ENCODE results near the gene KRTAP13-4. TPM values are rescaled to one million over a fixed set of nuclear protein-coding genes. Genes with fewer than 3 reads are reported as not detected.

KRTAP13-4 gene
- total and polyA plus RNA-seq, 10 donors, result not detected

GRCh38 chr21:30434033-30434631 lies 4.1 kb downstream of the KRTAP13-4 start:
- WGBS, 5 donors, result 35 to 49% (median 39%) methylated on average over 10 of the region's 10 CpGs
- no peaks in the 10 kb centered on the region for H3K36me3 ChIP-seq
- no peak overlapping the region for H3K4me3 ChIP-seq
- H3K9me3 ChIP-seq, result no peaks in the 10 kb centered on the region
- H3K4me1 ChIP-seq, result no peaks in the 10 kb centered on the region
- no peaks in the 10 kb centered on the region for H3K27me3 ChIP-seq (replicated peaks in 1 of 7)
- DNase-seq, result no peak
- no peak overlapping the region for H3K27ac ChIP-seq
- TF ChIP-seq CTCF (IDR thresholded peaks at IDR 0.05 in 8 of 11, conservative IDR thresholded peaks at IDR 0.05 in 3 of 11) (peak in 5 of 11 experiments; percentile 35 to 56 (median 46)), POLR2AphosphoS5 (IDR thresholded peaks at IDR 0.05) (no peak), POLR2A (IDR thresholded peaks at IDR 0.05) (no peak)
- intact Hi-C loops (cut with DNase I; ENCODE audit: low total_unique reads), result no loop called here

- DNase-seq, result no peak
- no peaks in the 10 kb centered on the region for H3K4me1 ChIP-seq
- no peaks in the 10 kb centered on the region for H3K9me3 ChIP-seq
- no peak overlapping the region for H3K4me3 ChIP-seq
- 79 to 86% (median 79%) methylated on average over 3 of the region's 3 CpGs for WGBS, 5 donors
- no peak overlapping the region for H3K27ac ChIP-seq
- intact Hi-C loops (cut with DNase I; ENCODE audit: low total_unique reads), result no loop called here
- H3K27me3 ChIP-seq (replicated peaks in 1 of 7), result no peaks in the 10 kb centered on the region
- no peak for TF ChIP-seq POLR2A (IDR thresholded peaks at IDR 0.05)
- H3K36me3 ChIP-seq, result no peaks in the 10 kb centered on the region
These were observed 7.1 kb downstream of the KRTAP13-4 start for GRCh38 chr21:30437010-30437565.

- intact Hi-C loops (cut with DNase I; ENCODE audit: low total_unique reads), result no loop called here
- Histone ChIP-seq H3K9me3 (no peaks in the 10 kb centered on the region), H3K27ac (no peak within 1 kb of the TSS), H3K27me3 (replicated peaks in 1 of 7) (no peaks in the 10 kb centered on the region), H3K4me1 (no peaks in the 10 kb centered on the region), H3K36me3 (no peaks in the 10 kb centered on the region), H3K4me3 (no peak within 1 kb of the TSS)
- DNase-seq, result no peak
- 90 to 96% (median 94%) methylated on average over 5 of the region's 5 CpGs for WGBS, 5 donors
- TF ChIP-seq CTCF (IDR thresholded peaks at IDR 0.05 in 8 of 11, conservative IDR thresholded peaks at IDR 0.05 in 3 of 11) (no peak), POLR2A (IDR thresholded peaks at IDR 0.05) (no peak), POLR2AphosphoS5 (IDR thresholded peaks at IDR 0.05) (no peak)
These were observed 10.0 kb downstream of the KRTAP13-4 start, which contains the start of gene KRTAP15-1 for GRCh38 chr21:30439975-30440374. KRTAP15-1 (plus strand) TSS chr21:30440275; CDS start chr21:30440328, 53 bp downstream.

- H3K36me3 ChIP-seq, result no peaks in the 10 kb centered on the region
- no peak overlapping the region for H3K4me3 ChIP-seq
- no peak for DNase-seq
These were observed 13.2 kb downstream of the KRTAP13-4 start for GRCh38 chr21:30443226-30443625.

More at GRCh38 chr21:30443226-30443625, 13.2 kb downstream of the KRTAP13-4 start:
- Histone ChIP-seq H3K9me3 (no peaks in the 10 kb centered on the region), H3K4me1 (no peaks in the 10 kb centered on the region), H3K27ac (no peak overlapping the region), H3K27me3 (replicated peaks in 1 of 7) (no peaks in the 10 kb centered on the region)
- TF ChIP-seq POLR2A (IDR thresholded peaks at IDR 0.05), result no peak
- TF ChIP-seq POLR2AphosphoS5 (IDR thresholded peaks at IDR 0.05), result no peak
- no peak for TF ChIP-seq CTCF (IDR thresholded peaks at IDR 0.05 in 8 of 11, conservative IDR thresholded peaks at IDR 0.05 in 3 of 11)
- intact Hi-C loops (cut with DNase I; ENCODE audit: low total_unique reads), result no loop called here
